Fibroblast of the aortic adventitia (primary cell): ENCODE data around the gene MMS19. TPM values are rescaled to one million over a fixed set of nuclear protein-coding genes. Genes with fewer than 3 reads are reported as not detected.

Experiments
- DNase-seq: peaks from one replicate; pipeline ENCODE4 v3.0.0-alpha.2; 2010; ENCODE audit warnings: low read depth
- H3K4me3 ChIP-seq: 2 replicates; pipeline ENCODE4 v1.5.1; 2011; ENCODE audit warnings: low read depth, mild to moderate bottlenecking, control low read depth, low read length, moderate library complexity
- CTCF ChIP-seq: IDR thresholded peaks from 2 replicates; pipeline ENCODE4 v1.5.1; 2011; ENCODE audit warnings: mild to moderate bottlenecking, low read length, control low read depth, inconsistent platforms; ENCODE audit not compliant: insufficient read depth
- total RNA-seq: library from RNA; depleted of rRNA; stranded (reverse); fragments of >200 nt; gene quantifications from 2 replicates; pipeline ENCODE4 v1.2.3, GENCODE V29; 2012; ENCODE audit warnings: low replicate concordance

MMS19 gene
- total RNA-seq, 1 donor, result 81.1 TPM

GRCh38 chr10:97444212-97444611, 54.0 kb downstream of the MMS19 start:
- TF ChIP-seq CTCF, result no peak
- no peak for DNase-seq
- H3K4me3 ChIP-seq, result no peak overlapping the region

- no peak for DNase-seq
- no peak overlapping the region for H3K4me3 ChIP-seq
- no peak for TF ChIP-seq CTCF
Measured at GRCh38 chr10:97442277-97442676, 55.9 kb downstream of the MMS19 start.

GRCh38 chr10:97435211-97435610, 63.0 kb downstream of the MMS19 start:
- no peak for TF ChIP-seq CTCF
- H3K4me3 ChIP-seq, result no peak overlapping the region
- DNase-seq, result no peak

DNA sequence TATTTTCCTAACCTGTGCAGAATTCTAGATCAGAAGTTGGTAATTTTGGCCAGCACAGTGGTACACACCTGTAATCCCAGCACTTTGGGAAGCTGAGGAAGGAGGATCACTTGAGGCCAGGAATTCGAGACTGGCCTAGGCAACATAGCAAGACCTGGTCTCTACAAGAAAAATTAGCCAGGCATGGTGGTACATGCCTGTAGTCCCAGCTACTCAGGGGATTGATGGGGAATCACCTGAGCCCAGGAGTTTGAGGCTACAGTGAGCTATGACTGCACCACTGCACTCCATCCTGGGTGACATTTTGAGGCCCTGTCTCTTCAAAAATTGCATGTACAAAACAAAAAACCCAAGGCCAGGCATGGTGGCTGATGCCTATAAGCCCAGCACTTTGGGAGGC, 63.7 kb downstream of the MMS19 start:
- H3K4me3 ChIP-seq, result no peak overlapping the region
- no peak for DNase-seq
- TF ChIP-seq CTCF, result no peak

DNA sequence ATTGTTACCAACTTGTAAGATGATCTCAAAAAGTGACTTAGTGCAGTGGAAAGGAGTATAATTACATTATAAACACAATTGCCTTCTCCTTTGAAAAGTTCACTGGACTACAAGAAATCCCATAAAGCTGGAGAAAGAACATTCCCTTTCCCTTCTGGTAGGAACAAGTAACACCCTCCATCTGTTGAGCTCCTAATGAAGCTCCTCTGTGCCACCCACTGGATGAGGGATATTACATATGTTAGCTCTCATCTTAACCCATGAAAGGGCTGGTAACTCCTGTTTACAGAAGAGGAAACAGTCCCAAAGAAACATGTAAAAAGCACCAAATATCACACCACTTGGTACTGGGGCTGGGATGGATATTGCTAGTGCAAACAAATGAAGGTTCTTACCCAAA, 64.2 kb downstream of the MMS19 start:
- no peak overlapping the region for H3K4me3 ChIP-seq
- TF ChIP-seq CTCF, result no peak
- DNase-seq, result no peak

- DNase-seq, result peak; percentile 27
- H3K4me3 ChIP-seq, result peak overlapping the region; percentile 54
- TF ChIP-seq CTCF, result no peak
Measured at GRCh38 chr10:97428572-97428981, 69.6 kb downstream of the MMS19 start.

DNA sequence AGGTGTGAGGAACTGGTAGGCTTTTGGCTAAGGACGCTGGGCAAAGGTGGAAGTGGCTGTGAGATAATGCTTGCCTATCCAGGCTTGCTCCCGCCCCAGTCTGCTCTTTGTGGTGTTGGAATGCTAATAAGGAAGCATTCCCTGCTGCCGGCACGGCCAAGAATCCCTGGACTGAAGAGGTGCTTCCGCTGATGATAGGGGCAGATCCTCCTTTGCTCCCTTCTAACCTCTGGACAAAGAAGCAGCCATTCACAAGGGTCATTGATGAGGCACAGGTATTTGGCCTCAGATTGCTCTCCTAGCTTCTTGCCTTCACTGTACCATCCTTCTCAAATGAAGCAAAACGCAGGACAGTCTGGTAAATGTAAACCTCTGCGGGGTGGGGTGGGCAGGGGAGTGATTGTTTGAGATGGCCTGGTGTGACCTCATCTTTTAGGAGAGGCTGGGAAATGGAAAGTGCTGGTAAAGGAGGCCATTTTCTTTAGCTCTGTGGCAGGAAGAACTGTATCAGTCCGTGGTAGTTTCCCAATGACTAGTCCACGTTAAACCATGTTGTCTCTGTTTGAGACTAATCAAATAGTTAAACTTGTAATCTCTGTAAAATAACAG, 70.5 kb downstream of the MMS19 start:
- no peak for TF ChIP-seq CTCF
- DNase-seq, result peak; percentile 31
- peak overlapping the region; percentile 96 for H3K4me3 ChIP-seq
